IPS-20b (cell line): ENCODE measurements around the gene TEKT2.

Experiments used
- H3K27ac ChIP-seq: one replicate; pipeline ENCODE4 v1.5.1; 2013; ENCODE audit warnings: low read length
- H3K27me3 ChIP-seq: 2 replicates; pipeline ENCODE4 v1.6.1; 2013; ENCODE audit warnings: mild to moderate bottlenecking, low read length, inconsistent platforms; ENCODE audit not compliant: insufficient read depth
- H3K36me3 ChIP-seq: 2 replicates; pipeline ENCODE4 v1.6.1; 2013; ENCODE audit warnings: low read depth, mild to moderate bottlenecking, inconsistent platforms, low read length, moderate library complexity; ENCODE audit not compliant: insufficient read depth
- H3K4me1 ChIP-seq: 2 replicates; pipeline ENCODE4 v1.6.1; 2013; ENCODE audit warnings: mild to moderate bottlenecking, control low read depth, inconsistent platforms, low read length, moderate library complexity; ENCODE audit not compliant: insufficient read depth
- H3K4me3 ChIP-seq: 2 replicates; pipeline ENCODE4 v1.5.1; 2013; ENCODE audit warnings: mild to moderate bottlenecking, low read length, inconsistent platforms
- H3K9ac ChIP-seq: 2 replicates; pipeline ENCODE4 v1.6.1; 2013; ENCODE audit warnings: low read depth, mild to moderate bottlenecking, inconsistent platforms, low read length, moderate library complexity
- H3K9me3 ChIP-seq: 2 replicates; pipeline ENCODE4 v1.6.1; 2013; ENCODE audit warnings: mild to moderate bottlenecking, low read depth, low read length, inconsistent platforms; ENCODE audit not compliant: insufficient read depth

Gene TEKT2

GRCh38 chr1:36088265-36088576 is 4.3 kb downstream of the TEKT2 start:
- Histone ChIP-seq H3K27ac (no peak overlapping the region), H3K9me3 (no peaks in the 10 kb centered on the region), H3K36me3 (peaks cover 24% of the 10 kb centered on the region), H3K27me3 (peaks cover 11% of the 10 kb centered on the region), H3K9ac (peak overlapping the region; percentile 73), H3K4me1 (peaks cover 8% of the 10 kb centered on the region; the same call in 1 of the 2 replicates), H3K4me3 (peak overlapping the region; percentile 98; the same call in 1 of the 2 replicates)

GRCh38 chr1:36088577-36089392 is 4.9 kb downstream of the TEKT2 start, which contains the start of gene ADPRS:
ADPRS (plus strand) TSS chr1:36088892; CDS start chr1:36088905, 13 bp downstream.
- Histone ChIP-seq H3K27me3 (peaks cover 11% of the 10 kb centered on the region), H3K9ac (peak within 1 kb of the TSS; percentile 77), H3K27ac (no peak within 1 kb of the TSS), H3K36me3 (peaks cover 30% of the 10 kb centered on the region), H3K9me3 (no peaks in the 10 kb centered on the region), H3K4me1 (peaks cover 8% of the 10 kb centered on the region; the same call in 1 of the 2 replicates), H3K4me3 (peak within 1 kb of the TSS; percentile 98)

- no peaks in the 10 kb centered on the region for H3K9me3 ChIP-seq
- peak overlapping the region; percentile 98 for H3K4me3 ChIP-seq
- no peak overlapping the region for H3K27ac ChIP-seq
- peak overlapping the region; percentile 77 for H3K9ac ChIP-seq
- H3K4me1 ChIP-seq: peaks cover 5% of the 10 kb centered on the region; the same call in 1 of the 2 replicates
- H3K27me3 ChIP-seq: peaks cover 6% of the 10 kb centered on the region
- H3K36me3 ChIP-seq: peaks cover 38% of the 10 kb centered on the region
Observed at GRCh38 chr1:36089393-36090121, 5.7 kb downstream of the TEKT2 start.

GRCh38 chr1:36091141-36091540 is 7.2 kb downstream of the TEKT2 start:
- Histone ChIP-seq H3K9me3 (no peaks in the 10 kb centered on the region), H3K4me3 (no peak overlapping the region), H3K9ac (no peak overlapping the region), H3K27me3 (no peaks in the 10 kb centered on the region), H3K27ac (no peak overlapping the region), H3K4me1 (peaks cover 3% of the 10 kb centered on the region; the same call in 1 of the 2 replicates), H3K36me3 (peaks cover 53% of the 10 kb centered on the region)

- peaks cover 56% of the 10 kb centered on the region for H3K36me3 ChIP-seq
- H3K4me1 ChIP-seq: peaks cover 3% of the 10 kb centered on the region; the same call in 1 of the 2 replicates
- no peaks in the 10 kb centered on the region for H3K27me3 ChIP-seq
- H3K4me3 ChIP-seq: no peak overlapping the region
- H3K9me3 ChIP-seq: no peaks in the 10 kb centered on the region
- no peak overlapping the region for H3K9ac ChIP-seq
- no peak overlapping the region for H3K27ac ChIP-seq
Observed at GRCh38 chr1:36091698-36092097, 7.8 kb downstream of the TEKT2 start.

- H3K4me3 ChIP-seq: no peak overlapping the region
- H3K9me3 ChIP-seq: no peaks in the 10 kb centered on the region
- peaks cover 3% of the 10 kb centered on the region; the same call in 1 of the 2 replicates for H3K4me1 ChIP-seq
- peaks cover 56% of the 10 kb centered on the region for H3K36me3 ChIP-seq
- H3K27ac ChIP-seq: no peak overlapping the region
- no peak overlapping the region for H3K9ac ChIP-seq
- no peaks in the 10 kb centered on the region for H3K27me3 ChIP-seq
Observed at GRCh38 chr1:36092166-36092797, 8.4 kb downstream of the TEKT2 start.

GRCh38 chr1:36092798-36093185 is 8.9 kb downstream of the TEKT2 start:
- Histone ChIP-seq H3K9ac (no peak overlapping the region), H3K27me3 (no peaks in the 10 kb centered on the region), H3K4me1 (peaks cover 3% of the 10 kb centered on the region; the same call in 1 of the 2 replicates), H3K27ac (no peak overlapping the region), H3K36me3 (peaks cover 56% of the 10 kb centered on the region), H3K4me3 (no peak overlapping the region), H3K9me3 (no peaks in the 10 kb centered on the region)

GRCh38 chr1:36093226-36093625 is 9.3 kb downstream of the TEKT2 start:
- H3K4me3 ChIP-seq: no peak overlapping the region
- H3K27ac ChIP-seq: no peak overlapping the region
- peaks cover 56% of the 10 kb centered on the region for H3K36me3 ChIP-seq

GRCh38 chr1:36093929-36094328 is 10.0 kb downstream of the TEKT2 start:
- Histone ChIP-seq H3K9me3 (no peaks in the 10 kb centered on the region), H3K9ac (no peak overlapping the region), H3K4me1 (peaks cover 3% of the 10 kb centered on the region; the same call in 1 of the 2 replicates), H3K36me3 (peaks cover 56% of the 10 kb centered on the region), H3K27me3 (no peaks in the 10 kb centered on the region), H3K27ac (no peak overlapping the region), H3K4me3 (no peak overlapping the region)

More at GRCh38 chr1:36093226-36093625, 9.3 kb downstream of the TEKT2 start:
- H3K9me3 ChIP-seq: no peaks in the 10 kb centered on the region
- H3K9ac ChIP-seq: no peak overlapping the region
- H3K27me3 ChIP-seq: no peaks in the 10 kb centered on the region
- peaks cover 3% of the 10 kb centered on the region; the same call in 1 of the 2 replicates for H3K4me1 ChIP-seq

- H3K9me3 ChIP-seq: no peaks in the 10 kb centered on the region
- H3K4me3 ChIP-seq: no peak overlapping the region
- peaks cover 2% of the 10 kb centered on the region; the same call in 1 of the 2 replicates for H3K4me1 ChIP-seq
- H3K27ac ChIP-seq: no peak overlapping the region
- no peak overlapping the region for H3K9ac ChIP-seq
- no peaks in the 10 kb centered on the region for H3K27me3 ChIP-seq
- H3K36me3 ChIP-seq: peaks cover 56% of the 10 kb centered on the region
Observed at GRCh38 chr1:36094621-36095061, 10.7 kb downstream of the TEKT2 start.

GRCh38 chr1:36095760-36096405 is 12.0 kb downstream of the TEKT2 start:
- peaks cover 56% of the 10 kb centered on the region for H3K36me3 ChIP-seq
- H3K4me1 ChIP-seq: no peaks in the 10 kb centered on the region; the same call in 1 of the 2 replicates
- no peak overlapping the region for H3K27ac ChIP-seq
- H3K4me3 ChIP-seq: no peak overlapping the region
- no peaks in the 10 kb centered on the region for H3K27me3 ChIP-seq
- H3K9ac ChIP-seq: no peak overlapping the region
- no peaks in the 10 kb centered on the region for H3K9me3 ChIP-seq
